Mesendoderm (in vitro differentiated cells): ENCODE measurements around the gene PRKCSH.

ENCODE experiments used
- DNase-seq: peaks from one replicate; pipeline ENCODE4 v3.0.0; 2013
- H2AK5ac ChIP-seq: 2 replicates; pipeline ENCODE4 v1.6.1; 2013; ENCODE audit warnings: low read length, inconsistent platforms
- H2BK120ac ChIP-seq: 2 replicates; pipeline ENCODE4 v1.6.1; 2013; ENCODE audit warnings: low read depth, mild to moderate bottlenecking, low read length, moderate library complexity, mixed read lengths
- H2BK15ac ChIP-seq: replicated peaks from 2 replicates; pipeline ENCODE4 v1.6.1; 2013; ENCODE audit warnings: low read depth, mild to moderate bottlenecking, moderate library complexity
- H2BK5ac ChIP-seq: 2 replicates; pipeline ENCODE4 v1.6.1; 2013; ENCODE audit warnings: low read length, inconsistent platforms
- H3K18ac ChIP-seq: 2 replicates; pipeline ENCODE4 v1.6.1; 2013; ENCODE audit warnings: mild to moderate bottlenecking, low read length, mixed read lengths
- H3K23ac ChIP-seq: one replicate; pipeline ENCODE4 v1.6.1; 2013; ENCODE audit warnings: low read length
- H3K27ac ChIP-seq: 2 replicates; pipeline ENCODE4 v1.5.1; 2013; ENCODE audit warnings: low read depth, mild to moderate bottlenecking, inconsistent platforms, low read length, moderate library complexity
- H3K27me3 ChIP-seq: 2 replicates; pipeline ENCODE4 v1.6.1; 2013; ENCODE audit warnings: low read length, control low read depth, mild to moderate bottlenecking, inconsistent platforms; ENCODE audit not compliant: insufficient read depth, poor library complexity
- H3K36me3 ChIP-seq: 2 replicates; pipeline ENCODE4 v1.6.1; 2013; ENCODE audit warnings: low read length, inconsistent platforms; ENCODE audit not compliant: control insufficient read depth, insufficient read depth
- H3K4ac ChIP-seq: one replicate; pipeline ENCODE4 v1.6.1; 2013; ENCODE audit warnings: low read depth, mild to moderate bottlenecking, low read length, moderate library complexity
- H3K4me1 ChIP-seq: 2 replicates; pipeline ENCODE4 v1.6.1; 2013; ENCODE audit warnings: low read depth, low read length, inconsistent platforms; ENCODE audit not compliant: control insufficient read depth
- H3K4me2 ChIP-seq: 2 replicates; pipeline ENCODE4 v1.6.1; 2013; ENCODE audit warnings: low read length
- H3K4me3 ChIP-seq: 2 replicates; pipeline ENCODE4 v1.5.1; 2013; ENCODE audit warnings: mild to moderate bottlenecking, low read length
- H3K56ac ChIP-seq: one replicate; pipeline ENCODE4 v1.6.1; 2013; ENCODE audit warnings: low read length
- H3K79me1 ChIP-seq: 2 replicates; pipeline ENCODE4 v1.6.1; 2013; ENCODE audit warnings: low read length, inconsistent platforms
- H3K79me2 ChIP-seq: 2 replicates; pipeline ENCODE4 v1.6.1; 2013; ENCODE audit warnings: mild to moderate bottlenecking, low read length; ENCODE audit not compliant: control insufficient read depth, insufficient read depth
- H3K9ac ChIP-seq: 2 replicates; pipeline ENCODE4 v1.6.1; 2013; ENCODE audit warnings: low read length, inconsistent platforms
- H4K5ac ChIP-seq: one replicate; pipeline ENCODE4 v1.6.1; 2013; ENCODE audit warnings: low read length
- H4K8ac ChIP-seq: one replicate; pipeline ENCODE4 v1.6.1; 2013; ENCODE audit warnings: low read depth, mild to moderate bottlenecking, control low read depth, low read length, moderate library complexity
- WGBS: extraction: QIAGEN DNeasy Blood & Tissue Kit; methylation state at CpG from one replicate; pipeline ENCODE4 v1.1.7; 2013; ENCODE audit warnings: low lambda C conversion rate, missing lambda C conversion rate; ENCODE audit not compliant: insufficient coverage; ENCODE audit errors: extremely low coverage; 5-methylcytosine and 5-hydroxymethylcytosine counted together

The PRKCSH gene

DNA sequence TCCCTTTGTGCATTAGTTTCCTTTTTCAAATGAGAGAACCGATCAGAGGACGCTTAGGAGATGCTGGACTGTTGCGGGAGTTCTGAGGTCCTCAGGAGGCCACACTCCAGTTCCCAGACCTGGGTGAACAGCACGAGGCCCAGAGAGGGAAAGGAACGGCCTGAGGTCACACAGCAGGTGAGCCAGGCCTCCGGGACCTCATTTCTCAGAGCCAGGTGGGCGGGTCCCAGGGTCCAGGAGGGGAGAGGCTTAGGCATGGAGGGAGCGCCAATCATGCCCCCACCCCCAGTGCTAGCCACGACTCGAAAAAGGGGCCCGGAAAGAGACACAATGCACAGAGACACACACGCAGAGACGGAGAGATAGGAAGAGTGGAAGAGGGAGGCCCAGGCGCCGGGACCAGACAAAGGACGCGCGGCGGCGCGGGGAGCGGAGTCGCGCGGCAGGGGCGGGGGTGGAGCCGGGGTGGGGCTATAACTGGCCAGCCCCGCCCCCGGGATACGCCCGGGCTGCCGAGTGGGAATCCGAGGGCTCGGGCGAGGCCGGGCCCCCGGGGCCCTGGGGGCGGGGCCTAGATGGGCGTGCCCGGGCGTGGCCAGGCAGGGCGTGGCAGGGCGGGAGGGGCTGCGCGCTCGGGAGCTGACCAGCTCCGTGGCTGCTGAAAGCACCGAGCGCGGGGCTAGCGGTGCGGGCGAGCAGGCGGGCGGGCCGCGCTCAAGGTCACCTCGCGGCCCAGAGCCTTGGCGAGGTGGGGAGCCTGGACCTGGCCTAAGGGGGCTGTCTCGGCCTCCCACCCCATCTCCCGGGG, 43.9 kb downstream of the PRKCSH start:
- Histone ChIP-seq H3K79me2 (no peaks in the 10 kb centered on the region), H4K8ac (no peak overlapping the region), H3K27ac (no peak overlapping the region), H3K4me1 (no peaks in the 10 kb centered on the region), H3K4me3 (no peak overlapping the region), H3K9ac (no peak overlapping the region), H3K36me3 (no peaks in the 10 kb centered on the region), H4K5ac (no peak overlapping the region), H3K56ac (no peak overlapping the region), H2AK5ac (no peak overlapping the region), H2BK120ac (no peak overlapping the region), H3K23ac (no peak overlapping the region), H3K4me2 (no peak overlapping the region), H3K79me1 (no peaks in the 10 kb centered on the region), H3K27me3 (peaks cover 15% of the 10 kb centered on the region), H3K18ac (no peak overlapping the region), H3K4ac (no peak overlapping the region), H2BK5ac (no peak overlapping the region), H2BK15ac (no peak overlapping the region)
- no CpG with 5 or more reads among the region's 62 CpGs for whole genome bisulfite sequencing
- DNase-seq = peak; percentile 78

DNA sequence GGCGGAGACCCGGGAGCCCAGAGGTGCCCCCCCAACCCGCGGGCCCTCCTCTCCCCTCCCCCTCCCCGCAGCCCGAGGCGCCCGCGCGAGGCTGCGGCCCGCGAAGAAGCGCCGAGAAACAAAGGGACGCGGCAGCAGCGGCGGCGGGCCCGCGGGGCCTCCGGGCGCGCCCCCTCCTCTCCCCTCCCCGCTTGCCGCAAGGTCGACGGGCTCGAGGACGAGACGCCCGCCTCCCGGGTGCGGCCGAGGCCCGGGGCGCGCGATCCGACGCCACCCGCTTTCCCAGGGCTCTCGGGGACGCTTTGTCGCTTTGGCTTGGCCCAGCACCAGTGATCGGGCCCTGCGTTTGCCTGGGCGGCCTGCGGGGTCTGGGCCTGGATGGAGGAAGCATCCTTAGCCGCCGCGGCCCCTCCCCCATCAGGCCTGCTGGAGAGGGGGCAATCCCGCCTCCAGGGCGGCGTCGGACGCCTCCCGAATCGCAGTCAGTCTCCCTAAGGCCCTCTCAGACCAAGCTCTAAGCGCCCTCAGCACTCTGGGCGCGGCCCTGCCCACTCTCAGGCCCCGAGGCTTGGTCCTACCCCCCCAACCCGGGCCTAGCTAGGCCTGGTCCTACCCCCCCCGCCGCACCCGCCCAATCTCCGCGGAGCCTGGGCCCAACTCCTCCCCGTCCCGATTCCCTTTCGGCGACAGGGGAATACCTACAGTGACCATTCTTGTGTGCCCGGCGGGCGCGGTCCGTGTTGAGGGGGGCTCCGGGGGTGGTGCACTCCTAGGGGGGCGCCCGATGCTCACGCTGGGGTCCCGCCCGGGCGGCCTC, 44.7 kb downstream of the PRKCSH start:
- Histone ChIP-seq H3K79me1 (no peaks in the 10 kb centered on the region), H3K18ac (no peak overlapping the region), H4K5ac (no peak overlapping the region), H3K4ac (no peak overlapping the region), H3K27ac (no peak overlapping the region), H2BK5ac (no peak overlapping the region), H3K23ac (no peak overlapping the region), H3K4me2 (no peak overlapping the region), H2AK5ac (no peak overlapping the region), H2BK15ac (no peak overlapping the region), H3K36me3 (no peaks in the 10 kb centered on the region), H3K27me3 (peaks cover 15% of the 10 kb centered on the region), H3K4me3 (no peak overlapping the region), H3K56ac (no peak overlapping the region), H3K4me1 (no peaks in the 10 kb centered on the region), H2BK120ac (no peak overlapping the region), H3K9ac (no peak overlapping the region), H3K79me2 (no peaks in the 10 kb centered on the region), H4K8ac (no peak overlapping the region)
- no CpG with 5 or more reads among the region's 86 CpGs for WGBS
- no peak for DNase-seq

DNA sequence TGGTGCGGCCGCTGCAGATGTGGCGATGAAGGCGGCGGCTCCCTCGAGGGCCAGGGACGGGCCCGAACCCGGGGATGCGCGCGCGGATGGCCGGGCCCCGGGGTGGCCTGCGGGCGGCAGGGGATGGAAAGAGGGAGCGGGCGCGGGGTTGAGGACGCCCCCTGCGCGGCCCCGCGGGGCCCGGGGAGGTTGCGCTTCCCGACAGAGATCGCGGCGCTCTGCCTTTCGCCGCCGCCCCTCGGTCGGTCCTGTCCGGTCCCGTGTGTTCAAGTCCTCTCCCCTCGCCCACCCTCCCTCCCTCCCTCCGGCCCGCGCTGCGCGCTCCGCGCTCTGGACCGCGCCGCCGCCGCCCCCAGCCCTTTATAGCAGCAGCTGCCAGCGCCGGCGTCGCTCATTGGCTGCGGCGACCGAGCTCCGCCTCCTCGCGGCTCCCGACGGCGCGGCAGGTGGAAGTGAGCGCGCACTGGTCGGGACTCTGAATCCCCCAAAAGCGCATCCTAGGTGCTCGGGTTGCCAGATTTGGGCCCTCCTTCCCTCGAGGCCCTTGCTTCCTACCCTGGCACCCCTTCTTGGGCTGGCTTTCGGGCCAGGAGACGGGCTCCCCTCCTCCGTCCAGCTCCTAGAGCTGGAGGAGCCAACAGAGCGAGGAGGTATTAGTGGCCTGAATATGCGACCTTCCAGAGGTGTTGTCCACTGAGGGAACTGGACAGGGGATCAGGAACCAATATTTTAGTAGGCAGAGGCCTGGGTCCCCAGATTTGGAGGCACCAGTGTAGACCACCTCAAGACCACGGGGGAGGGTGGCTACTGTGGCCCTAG, 45.5 kb downstream of the PRKCSH start, which contains the start of gene ELAVL3:
Gene ELAVL3, minus strand, starts transcription at position 332 of the 819 bp plus-strand sequence. CDS start 438 bp downstream, outside the sequence.
- Histone ChIP-seq H3K4ac (no peak within 1 kb of the TSS), H3K18ac (no peak within 1 kb of the TSS), H3K56ac (no peak within 1 kb of the TSS), H3K23ac (no peak within 1 kb of the TSS), H3K4me3 (no peak within 1 kb of the TSS), H3K27me3 (peaks cover 15% of the 10 kb centered on the region), H3K9ac (no peak within 1 kb of the TSS), H2BK15ac (no peak within 1 kb of the TSS), H3K36me3 (no peaks in the 10 kb centered on the region), H3K4me2 (no peak within 1 kb of the TSS), H3K4me1 (no peaks in the 10 kb centered on the region), H2BK5ac (no peak within 1 kb of the TSS), H3K79me2 (no peaks in the 10 kb centered on the region), H2AK5ac (no peak within 1 kb of the TSS), H4K8ac (no peak within 1 kb of the TSS), H3K79me1 (no peaks in the 10 kb centered on the region), H2BK120ac (no peak within 1 kb of the TSS), H3K27ac (no peak within 1 kb of the TSS), H4K5ac (no peak within 1 kb of the TSS)
- WGBS = no CpG with 5 or more reads among the region's 77 CpGs
- no peak for DNase-seq

DNA sequence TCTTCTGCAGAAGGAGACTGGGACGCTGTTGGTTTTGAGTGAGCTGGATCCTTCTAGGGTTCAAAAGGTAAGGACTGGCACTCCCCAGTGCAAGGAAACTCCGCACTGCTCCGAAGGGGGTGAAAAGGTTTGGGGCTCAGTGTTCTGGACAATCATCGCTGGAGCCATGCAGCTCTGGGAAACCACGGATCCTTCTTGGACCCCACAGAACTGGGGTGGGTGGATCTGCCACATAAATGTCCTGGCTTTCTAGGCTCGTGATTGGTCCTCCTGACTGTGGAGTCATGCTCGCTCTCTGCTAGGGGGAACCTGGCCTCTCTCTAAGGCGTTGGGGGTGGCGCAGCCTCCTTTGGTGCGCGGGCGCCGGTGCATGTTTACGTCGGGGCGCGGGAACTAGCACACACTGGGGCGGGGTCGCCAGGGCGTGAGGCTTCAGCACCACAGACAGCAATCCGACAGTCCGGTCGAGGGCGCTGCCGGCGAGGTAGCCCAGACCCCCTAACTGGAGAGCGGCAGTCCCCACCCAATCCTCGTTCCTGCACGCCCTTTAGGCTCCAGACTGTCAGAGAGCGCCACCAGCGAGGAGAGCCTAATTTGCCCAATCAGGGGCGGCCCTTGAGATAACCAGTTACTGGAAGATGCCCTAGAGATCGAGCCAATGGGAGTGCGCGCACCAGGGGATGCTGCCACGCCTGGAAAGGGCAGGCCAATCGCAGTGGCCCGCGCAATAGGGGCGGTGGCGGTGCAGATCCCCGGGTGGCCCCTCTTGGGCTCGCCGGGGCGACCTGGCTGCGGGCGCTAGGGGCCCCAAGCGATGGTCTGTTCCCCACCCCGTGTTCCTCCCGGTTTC, 46.3 kb downstream of the PRKCSH start:
- Histone ChIP-seq H3K4me2 (no peak overlapping the region), H2AK5ac (no peak overlapping the region), H3K36me3 (no peaks in the 10 kb centered on the region), H4K8ac (no peak overlapping the region), H3K56ac (no peak overlapping the region), H3K18ac (no peak overlapping the region), H2BK5ac (no peak overlapping the region), H2BK15ac (no peak overlapping the region), H3K9ac (no peak overlapping the region), H3K4me1 (no peaks in the 10 kb centered on the region), H3K79me1 (no peaks in the 10 kb centered on the region), H3K4ac (no peak overlapping the region), H3K27me3 (peaks cover 15% of the 10 kb centered on the region), H3K4me3 (no peak overlapping the region), H3K23ac (no peak overlapping the region), H3K27ac (no peak overlapping the region), H2BK120ac (no peak overlapping the region), H4K5ac (no peak overlapping the region), H3K79me2 (no peaks in the 10 kb centered on the region)
- DNase-seq = peak; percentile 88
- WGBS = no CpG with 5 or more reads among the region's 50 CpGs

DNA sequence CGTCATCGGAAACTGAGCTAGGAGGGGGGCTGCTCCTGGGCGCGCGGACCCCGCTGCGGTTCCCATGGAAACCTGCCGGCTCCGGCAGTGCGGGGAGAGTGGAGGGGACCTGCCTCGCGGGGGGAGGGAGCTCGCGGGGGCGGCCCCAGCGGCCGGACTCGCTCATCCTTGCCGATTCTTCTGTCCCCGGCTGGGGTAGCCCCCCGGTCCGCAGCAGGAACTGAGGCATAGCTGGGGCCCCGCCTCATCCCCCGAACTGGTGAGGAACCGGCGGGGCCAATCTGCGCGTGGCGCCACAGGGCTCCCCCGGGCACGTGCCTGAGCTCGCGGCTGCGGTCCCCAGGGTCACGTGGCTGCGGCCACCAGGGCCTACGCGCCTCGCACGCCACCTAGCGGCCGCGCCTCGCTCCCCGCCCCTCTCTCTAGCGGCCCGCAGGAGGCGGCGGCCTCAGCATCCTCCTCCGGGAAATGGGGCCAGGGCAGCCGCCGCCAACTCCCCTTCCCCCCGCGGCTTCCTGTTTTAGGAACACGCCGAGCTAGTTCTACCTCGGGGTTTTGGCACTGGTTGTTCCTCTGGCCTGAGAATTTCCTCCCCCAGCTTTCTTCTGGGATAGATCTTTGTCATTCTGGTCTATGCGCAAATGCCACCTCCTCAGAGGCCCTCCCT, 47.1 kb downstream of the PRKCSH start:
- no peak overlapping the region for H3K27ac ChIP-seq
- no peak overlapping the region for H3K9ac ChIP-seq
- no peak overlapping the region for H2BK5ac ChIP-seq
- no peak overlapping the region for H3K4me3 ChIP-seq
- H2AK5ac ChIP-seq = no peak overlapping the region
- H3K4me2 ChIP-seq = no peak overlapping the region
- peak; percentile 82 for DNase-seq
- WGBS = no CpG with 5 or more reads among the region's 58 CpGs
- H3K36me3 ChIP-seq = no peaks in the 10 kb centered on the region
- H3K4ac ChIP-seq = no peak overlapping the region
- no peak overlapping the region for H3K23ac ChIP-seq
- peaks cover 15% of the 10 kb centered on the region for H3K27me3 ChIP-seq
- no peak overlapping the region for H4K5ac ChIP-seq
- H3K18ac ChIP-seq = no peak overlapping the region
- no peak overlapping the region for H2BK120ac ChIP-seq
- H3K79me1 ChIP-seq = no peaks in the 10 kb centered on the region
- no peak overlapping the region for H4K8ac ChIP-seq
- H3K79me2 ChIP-seq = no peaks in the 10 kb centered on the region
- H3K56ac ChIP-seq = no peak overlapping the region
- no peaks in the 10 kb centered on the region for H3K4me1 ChIP-seq
- no peak overlapping the region for H2BK15ac ChIP-seq
